ENCODE results near the gene TBC1D10B.

- TF ChIP-seq EZH2 (IDR thresholded peaks at IDR 0.05; ENCODE audit: borderline replicate concordance) (no peak), CTCF (IDR thresholded peaks at IDR 0.05; ENCODE audit: poor library complexity) (no peak), EZH2phosphoT487 (IDR thresholded peaks at IDR 0.05; ENCODE audit: low read depth, severe bottlenecking, unreplicated experiment) (no peak)
Measured at GRCh38 chr16:30375864-30376263, 5.6 kb upstream of the TBC1D10B start.

Data from hepatocyte (in vitro differentiated cells).